MM.1S (cell line): Measurements from ENCODE around the gene COL18A1.

Experiments used
- DNase-seq: peaks from one replicate; pipeline ENCODE4 v3.0.0-alpha.2; 2015
- H2AFZ ChIP-seq: fragments of 300-600 bp; sonication (generic); 2 replicates; pipeline ENCODE4 v1.6.0; 2016; ENCODE audit warnings: antibody characterized with exemption, low read length
- H3F3A ChIP-seq: fragments of 300-600 bp; sonication (generic); 2 replicates; pipeline ENCODE4 v1.6.1; 2016; ENCODE audit warnings: mild to moderate bottlenecking, antibody characterized with exemption, low read length, moderate library complexity, mixed read lengths; ENCODE audit not compliant: insufficient read depth
- H3K27ac ChIP-seq: fragments of 300-600 bp; sonication (generic); 2 replicates; pipeline ENCODE4 v1.5.1; 2016; ENCODE audit warnings: mild to moderate bottlenecking, low read length
- H3K27me3 ChIP-seq: fragments of 300-600 bp; sonication (generic); replicated peaks from 2 replicates; pipeline ENCODE4 v1.6.0; 2016; ENCODE audit warnings: low read length; ENCODE audit not compliant: insufficient read depth
- H3K36me3 ChIP-seq: fragments of 300-600 bp; sonication (generic); replicated peaks from 2 replicates; pipeline ENCODE4 v1.6.1; 2016; ENCODE audit warnings: mild to moderate bottlenecking, low read length, mixed read lengths; ENCODE audit not compliant: insufficient read depth
- H3K4me1 ChIP-seq: fragments of 300-600 bp; sonication (generic); 2 replicates; pipeline ENCODE4 v1.6.1; 2016; ENCODE audit warnings: low read length, mixed read lengths
- H3K4me2 ChIP-seq: fragments of 300-600 bp; sonication (generic); 2 replicates; pipeline ENCODE4 v1.6.0; 2016; ENCODE audit warnings: low read depth, low read length
- H3K4me3 ChIP-seq: fragments of 300-600 bp; sonication (generic); 2 replicates; pipeline ENCODE4 v1.5.1; 2016; ENCODE audit warnings: low read length, mixed read lengths
- H3K79me2 ChIP-seq: fragments of 300-600 bp; sonication (generic); 2 replicates; pipeline ENCODE4 v1.6.1; 2016; ENCODE audit warnings: mixed run types, low read length, mixed read lengths
- H3K9ac ChIP-seq: fragments of 300-600 bp; sonication (generic); 2 replicates; pipeline ENCODE4 v1.6.1; 2016; ENCODE audit warnings: low read length, mixed read lengths
- H3K9me2 ChIP-seq: fragments of 300-600 bp; sonication (generic); replicated peaks from 2 replicates; pipeline ENCODE4 v1.6.1; 2016; ENCODE audit warnings: mild to moderate bottlenecking, low read length, mixed read lengths; ENCODE audit not compliant: insufficient read depth
- H3K9me3 ChIP-seq: fragments of 300-600 bp; sonication (generic); replicated peaks from 2 replicates; pipeline ENCODE4 v1.6.1; 2016; ENCODE audit warnings: mild to moderate bottlenecking, low read length, mixed read lengths; ENCODE audit not compliant: insufficient read depth
- H4K20me1 ChIP-seq: fragments of 300-600 bp; sonication (generic); 2 replicates; pipeline ENCODE4 v1.6.1; 2016; ENCODE audit warnings: mild to moderate bottlenecking, low read length, moderate library complexity, mixed read lengths; ENCODE audit not compliant: insufficient read depth
- EZH2 ChIP-seq: fragments of 300-600 bp; sonication (generic); optimal IDR thresholded peaks from 2 replicates; pipeline ENCODE3; 2017; ENCODE audit warnings: low read depth, mild to moderate bottlenecking, antibody characterized with exemption, low read length, mixed read lengths
- EZH2phosphoT487 ChIP-seq: fragments of 300-600 bp; sonication (generic); IDR thresholded peaks from 2 replicates; pipeline ENCODE4 v1.6.1; 2018; ENCODE audit warnings: antibody characterized with exemption, low read length
- TF ChIP-seq, protein P1 (sequence below): fragments of 300-600 bp; sonication (generic); IDR thresholded peaks from 2 replicates; pipeline ENCODE4 v1.5.1; 2016; ENCODE audit warnings: antibody characterized with exemption, low read length, mixed read lengths

The COL18A1 gene

DNA sequence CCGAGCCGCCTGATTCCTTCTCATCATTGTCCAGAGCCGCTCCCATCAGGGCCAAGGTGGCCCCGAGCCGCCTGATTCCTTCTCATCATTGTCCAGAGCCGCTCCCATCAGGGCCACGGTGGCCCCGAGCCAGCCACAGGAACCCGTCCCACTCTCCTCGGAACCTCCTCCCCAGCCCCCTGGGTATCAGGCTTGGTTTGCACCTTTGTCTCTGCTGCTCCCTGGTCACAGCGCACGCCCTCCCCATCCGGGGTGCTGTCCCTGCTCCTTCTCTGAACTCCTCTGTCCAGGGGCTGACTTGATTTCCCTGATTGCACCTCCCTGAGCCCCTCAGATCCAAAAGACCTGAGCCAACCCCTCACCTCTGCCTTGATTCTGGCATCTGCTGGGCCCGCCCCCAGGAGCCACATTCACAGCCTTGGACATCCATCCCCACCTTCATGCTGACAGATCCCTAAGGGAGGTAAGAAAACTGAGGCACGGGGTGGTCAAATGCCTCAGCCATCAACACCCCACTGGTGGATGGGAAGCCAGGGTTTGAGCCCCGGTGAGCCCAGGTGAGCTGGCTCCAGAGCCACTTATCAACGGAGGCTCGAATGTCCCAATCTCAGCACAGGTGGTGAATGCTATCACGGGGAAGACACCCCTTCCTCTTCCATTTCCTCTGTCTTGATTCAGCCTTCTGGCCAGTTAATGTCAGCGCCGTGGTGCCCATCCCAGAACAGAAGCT is 25.6 kb upstream of the COL18A1 start:
- no peaks in the 10 kb centered on the region for H3K4me1 ChIP-seq
- no peak overlapping the region for H2AFZ ChIP-seq
- TF ChIP-seq EZH2 (no peak), EZH2phosphoT487 (no peak)
- TF ChIP-seq, protein P1, sequence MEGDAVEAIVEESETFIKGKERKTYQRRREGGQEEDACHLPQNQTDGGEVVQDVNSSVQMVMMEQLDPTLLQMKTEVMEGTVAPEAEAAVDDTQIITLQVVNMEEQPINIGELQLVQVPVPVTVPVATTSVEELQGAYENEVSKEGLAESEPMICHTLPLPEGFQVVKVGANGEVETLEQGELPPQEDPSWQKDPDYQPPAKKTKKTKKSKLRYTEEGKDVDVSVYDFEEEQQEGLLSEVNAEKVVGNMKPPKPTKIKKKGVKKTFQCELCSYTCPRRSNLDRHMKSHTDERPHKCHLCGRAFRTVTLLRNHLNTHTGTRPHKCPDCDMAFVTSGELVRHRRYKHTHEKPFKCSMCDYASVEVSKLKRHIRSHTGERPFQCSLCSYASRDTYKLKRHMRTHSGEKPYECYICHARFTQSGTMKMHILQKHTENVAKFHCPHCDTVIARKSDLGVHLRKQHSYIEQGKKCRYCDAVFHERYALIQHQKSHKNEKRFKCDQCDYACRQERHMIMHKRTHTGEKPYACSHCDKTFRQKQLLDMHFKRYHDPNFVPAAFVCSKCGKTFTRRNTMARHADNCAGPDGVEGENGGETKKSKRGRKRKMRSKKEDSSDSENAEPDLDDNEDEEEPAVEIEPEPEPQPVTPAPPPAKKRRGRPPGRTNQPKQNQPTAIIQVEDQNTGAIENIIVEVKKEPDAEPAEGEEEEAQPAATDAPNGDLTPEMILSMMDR: no peak
- no peaks in the 10 kb centered on the region for H3K9me2 ChIP-seq
- no peak overlapping the region for H3K4me3 ChIP-seq
- H3K27me3 ChIP-seq: peaks cover 50% of the 10 kb centered on the region
- H3K4me2 ChIP-seq: no peak overlapping the region
- no peaks in the 10 kb centered on the region for H3F3A ChIP-seq
- H3K9ac ChIP-seq: no peak overlapping the region
- no peaks in the 10 kb centered on the region for H3K36me3 ChIP-seq
- H3K9me3 ChIP-seq: no peaks in the 10 kb centered on the region
- no peaks in the 10 kb centered on the region for H3K79me2 ChIP-seq
- no peak overlapping the region for H3K27ac ChIP-seq
- no peaks in the 10 kb centered on the region for H4K20me1 ChIP-seq
- DNase-seq: no peak

DNA sequence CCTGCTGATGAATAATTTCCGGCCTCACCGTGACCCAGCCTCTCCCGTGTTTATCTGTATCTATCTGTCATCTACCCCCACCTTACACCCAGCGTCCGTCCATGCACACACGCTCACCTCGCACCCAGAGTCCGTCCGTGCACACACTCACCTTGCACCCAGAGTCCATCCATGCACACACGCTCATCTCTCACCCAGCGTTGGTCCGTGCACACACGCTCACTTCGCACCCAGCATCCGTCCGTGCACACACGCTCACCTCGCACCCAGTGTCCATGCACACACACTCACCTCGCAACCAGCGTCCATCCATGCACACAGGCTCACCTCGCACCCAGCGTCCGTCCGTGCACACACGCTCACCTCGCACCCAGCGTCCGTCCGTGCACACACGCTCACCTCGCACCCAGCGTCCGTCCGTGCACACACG is 25.0 kb upstream of the COL18A1 start:
- no peak overlapping the region for H3K27ac ChIP-seq
- no peak for TF ChIP-seq EZH2phosphoT487
- no peaks in the 10 kb centered on the region for H4K20me1 ChIP-seq
- H3K9ac ChIP-seq: no peak overlapping the region
- no peaks in the 10 kb centered on the region for H3K9me3 ChIP-seq
- H2AFZ ChIP-seq: no peak overlapping the region
- H3K9me2 ChIP-seq: no peaks in the 10 kb centered on the region
- no peak for DNase-seq
- H3K4me2 ChIP-seq: no peak overlapping the region
- H3K4me1 ChIP-seq: no peaks in the 10 kb centered on the region
- no peaks in the 10 kb centered on the region for H3K79me2 ChIP-seq
- H3K36me3 ChIP-seq: no peaks in the 10 kb centered on the region
- peaks cover 51% of the 10 kb centered on the region for H3K27me3 ChIP-seq
- H3K4me3 ChIP-seq: no peak overlapping the region
- H3F3A ChIP-seq: no peaks in the 10 kb centered on the region

DNA sequence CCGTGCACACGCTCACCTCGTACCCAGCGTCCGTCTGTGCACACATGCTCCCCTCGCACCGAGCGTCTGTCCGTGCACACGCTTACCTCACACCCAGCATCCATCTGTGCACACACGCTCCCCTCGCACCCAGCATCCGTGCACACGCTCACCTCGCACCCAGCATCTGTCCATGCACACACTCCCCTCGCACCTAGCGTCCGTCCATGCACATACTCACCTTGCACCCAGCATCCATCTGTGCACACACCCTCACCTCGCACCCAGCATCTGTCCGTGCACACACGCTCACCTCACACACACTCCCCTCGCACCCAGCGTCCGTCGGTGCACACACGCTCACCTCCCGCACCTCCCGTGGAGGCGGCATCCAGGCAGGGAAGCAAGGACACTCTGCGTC is 24.4 kb upstream of the COL18A1 start:
- no peak for DNase-seq
- no peak overlapping the region for H3K4me3 ChIP-seq
- H4K20me1 ChIP-seq: no peaks in the 10 kb centered on the region
- H3K4me1 ChIP-seq: no peaks in the 10 kb centered on the region
- H3K27me3 ChIP-seq: peaks cover 55% of the 10 kb centered on the region
- H3K4me2 ChIP-seq: no peak overlapping the region
- H3K36me3 ChIP-seq: no peaks in the 10 kb centered on the region
- no peaks in the 10 kb centered on the region for H3K9me3 ChIP-seq
- TF ChIP-seq, protein P1: no peak
- TF ChIP-seq EZH2: no peak
- no peak for TF ChIP-seq EZH2phosphoT487
- H3K9ac ChIP-seq: no peak overlapping the region
- no peak overlapping the region for H3K27ac ChIP-seq
- no peaks in the 10 kb centered on the region for H3K79me2 ChIP-seq
- no peaks in the 10 kb centered on the region for H3F3A ChIP-seq
- no peaks in the 10 kb centered on the region for H3K9me2 ChIP-seq
- H2AFZ ChIP-seq: no peak overlapping the region
